NCI-H446 (cell line): ENCODE results near the gene LCTL.

Experiments
- DNase-seq, 2 experiments: peaks; one replicate each; lab custom pipeline; 2025; lab: John Stamatoyannopoulos, UW

The LCTL gene

DNA sequence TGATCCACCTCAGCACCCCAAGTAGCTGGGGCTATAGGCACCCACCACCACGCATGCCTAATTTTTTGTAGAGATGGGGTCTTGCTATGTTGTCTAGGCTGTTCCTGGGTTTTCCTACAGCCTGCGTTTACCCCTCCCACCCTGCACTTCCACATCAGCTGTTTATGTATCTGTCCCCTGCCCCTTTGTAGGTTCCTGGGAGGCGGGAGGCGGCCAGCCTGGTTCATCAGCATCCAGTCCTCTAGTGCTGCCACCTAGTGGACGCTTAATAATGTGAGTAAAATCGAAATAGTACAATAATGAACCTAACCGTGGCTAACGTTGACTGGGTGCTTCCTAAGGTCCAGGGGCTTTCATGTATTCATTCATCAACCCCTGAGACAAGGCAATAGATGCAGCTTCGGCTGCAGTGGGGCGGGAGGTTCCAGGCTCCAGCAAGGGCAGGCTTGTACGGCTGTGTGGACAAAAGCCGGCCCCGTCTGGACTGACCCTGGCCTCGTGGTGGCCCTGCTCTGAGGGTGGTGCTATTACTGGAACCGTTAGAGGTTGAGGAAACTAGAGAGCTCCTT, 1.2 kb upstream of the LCTL start:
- peak; percentile 69 to 82 for DNase-seq

GRCh38 chr15:66565141-66565641, 607 bp downstream of the LCTL start:
- no peak for DNase-seq

DNA sequence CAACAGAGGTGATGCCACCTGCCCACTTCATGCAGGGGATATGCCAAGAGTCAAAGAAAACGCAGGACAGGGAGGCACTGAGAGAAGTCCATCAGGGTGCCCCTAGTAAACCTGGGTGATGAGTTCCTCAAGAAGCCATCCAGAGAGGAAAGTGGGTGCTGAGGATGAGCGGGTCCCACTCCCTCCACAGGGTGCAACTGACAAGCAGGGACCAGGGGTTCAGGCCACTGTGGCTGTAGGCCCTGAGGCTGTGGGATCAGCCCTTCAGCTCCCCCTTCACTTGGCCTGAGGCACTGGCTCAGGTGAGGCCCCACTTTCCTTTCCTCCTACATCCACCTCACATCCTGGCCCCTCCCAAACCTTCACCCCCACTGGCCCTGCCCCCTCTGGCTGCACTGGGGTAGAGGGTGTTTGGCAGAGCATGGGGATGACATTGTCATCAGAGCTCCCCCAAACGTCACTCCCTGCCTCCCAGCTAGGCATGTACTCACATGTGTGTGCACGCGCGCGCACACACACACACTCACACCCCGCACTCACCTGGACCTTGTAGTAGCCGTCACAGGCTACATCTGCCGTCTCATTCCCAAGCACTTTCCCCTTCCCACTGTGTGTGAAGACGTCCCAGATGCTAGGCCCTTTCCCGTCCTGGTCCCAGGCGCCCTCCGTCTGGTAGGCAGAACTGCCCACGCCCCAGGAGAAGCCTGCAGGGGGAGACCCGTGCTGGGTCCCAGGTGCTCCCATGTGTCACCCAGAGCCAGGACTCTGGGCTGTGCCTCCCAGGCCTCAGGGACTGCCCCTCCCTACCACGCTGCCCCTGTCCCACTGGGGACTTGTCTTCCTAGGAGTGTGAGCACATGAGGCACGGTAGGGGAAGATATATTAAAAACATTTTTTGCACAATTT, 1.4 kb downstream of the LCTL start:
- no peak for DNase-seq

DNA sequence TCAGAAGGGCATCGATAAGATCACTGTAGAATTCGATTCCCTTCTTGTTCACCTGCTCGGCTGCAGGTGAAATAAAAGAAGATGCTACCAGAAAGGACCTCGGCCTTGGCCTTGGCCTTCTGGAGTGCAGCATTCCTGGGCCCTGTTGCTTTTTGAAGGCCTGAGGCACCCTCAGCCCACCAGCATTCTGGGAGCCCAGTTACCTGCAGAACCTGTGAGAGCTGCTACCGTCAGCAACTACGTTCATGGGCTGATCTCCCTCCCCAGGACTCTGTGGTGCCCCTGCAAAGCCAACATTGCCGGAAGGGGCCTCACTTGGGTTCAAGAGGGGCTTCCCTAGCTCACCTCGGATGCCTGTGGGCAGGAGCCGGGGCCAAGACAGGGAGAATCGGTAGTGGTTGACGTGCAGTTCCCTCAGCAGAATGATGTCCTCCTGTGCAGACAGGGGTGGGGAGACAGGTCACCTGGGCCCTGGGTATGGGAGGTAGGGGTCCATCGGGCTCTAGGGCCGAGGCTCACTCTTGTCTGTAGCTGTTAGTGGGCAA, 2.2 kb downstream of the LCTL start:
- DNase-seq: no peak

DNA sequence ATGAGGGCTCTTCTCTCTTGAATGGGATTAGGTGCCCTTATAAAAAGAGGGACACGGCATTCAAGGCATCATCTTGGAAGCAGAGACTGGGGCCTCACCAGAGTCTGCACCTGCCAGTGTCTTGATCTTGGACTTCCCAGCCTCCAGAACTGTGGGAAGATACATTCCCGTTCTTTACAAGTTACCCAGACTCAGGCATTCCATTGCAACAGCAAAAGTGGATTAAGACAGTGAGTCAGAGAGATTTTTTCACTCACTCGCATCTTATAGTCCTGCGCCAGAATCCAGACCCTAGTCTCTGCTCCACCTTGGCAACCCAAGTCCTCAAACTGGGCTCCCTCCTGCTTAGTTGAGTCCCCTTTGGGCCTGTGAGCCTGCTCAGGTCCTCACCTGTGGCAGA, 2.7 kb downstream of the LCTL start:
- no peak for DNase-seq

- DNase-seq: no peak
Measured at GRCh38 chr15:66560856-66561525, 4.8 kb downstream of the LCTL start.

GRCh38 chr15:66558271-66558670, 7.5 kb downstream of the LCTL start:
- DNase-seq: no peak

DNA sequence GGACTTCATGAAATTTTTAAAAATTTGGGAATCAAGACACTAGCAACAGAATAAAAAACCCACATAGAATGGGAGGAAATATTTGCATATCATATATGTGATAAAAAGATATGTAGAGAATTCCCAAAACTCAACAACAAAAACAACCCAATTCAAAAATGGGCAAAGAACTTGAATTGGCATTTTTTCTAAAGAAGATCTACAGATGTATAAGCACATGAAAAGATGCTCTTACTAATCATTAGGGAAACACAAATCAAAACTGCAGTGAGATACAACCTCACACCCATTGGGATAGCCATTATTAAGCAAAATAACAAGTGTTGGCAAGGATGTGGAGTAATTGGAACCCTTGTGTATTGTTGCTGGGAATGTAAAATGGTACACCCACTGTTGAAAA, 10.1 kb downstream of the LCTL start:
- no peak for DNase-seq

DNA sequence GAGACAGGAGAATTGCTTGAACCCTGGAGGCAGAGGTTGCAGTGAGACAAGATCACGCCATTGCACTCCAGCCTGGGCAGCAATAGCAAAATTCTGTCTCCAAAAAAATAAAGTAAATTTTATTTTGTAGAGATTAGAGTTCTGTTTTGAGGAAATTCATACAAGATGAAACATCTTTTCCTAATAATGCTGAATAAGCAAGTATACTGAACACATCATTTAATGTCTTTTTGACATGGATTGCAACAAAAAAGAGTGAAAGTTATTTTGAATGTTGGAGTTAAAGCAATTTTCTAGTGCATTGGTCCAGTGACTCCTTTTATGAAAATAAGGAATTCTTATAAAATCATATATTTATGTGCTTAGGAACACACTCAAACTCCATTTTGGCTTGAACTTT, 20.5 kb downstream of the LCTL start:
- no peak for DNase-seq

GRCh38 chr15:66542896-66543295, 22.9 kb downstream of the LCTL start:
- DNase-seq: no peak

DNA sequence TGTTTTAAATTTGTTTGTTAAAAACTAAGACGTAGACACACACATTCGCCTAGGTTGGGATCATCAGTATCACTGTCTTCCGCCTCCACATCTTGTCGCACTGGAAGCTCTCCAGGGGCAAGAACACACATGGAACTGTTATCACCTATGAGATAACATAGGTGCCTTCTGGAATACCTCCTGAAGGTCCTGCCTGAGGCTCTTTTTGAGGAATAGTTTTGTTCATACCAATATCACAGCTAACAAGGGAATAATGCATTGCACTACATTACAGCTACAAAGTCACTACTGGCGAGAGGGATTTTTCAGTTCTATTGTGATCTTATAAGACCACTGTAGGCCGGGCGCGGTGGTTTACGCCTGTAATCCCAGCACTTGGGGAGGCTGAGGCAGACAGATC, 30.7 kb downstream of the LCTL start:
- DNase-seq: no peak

DNA sequence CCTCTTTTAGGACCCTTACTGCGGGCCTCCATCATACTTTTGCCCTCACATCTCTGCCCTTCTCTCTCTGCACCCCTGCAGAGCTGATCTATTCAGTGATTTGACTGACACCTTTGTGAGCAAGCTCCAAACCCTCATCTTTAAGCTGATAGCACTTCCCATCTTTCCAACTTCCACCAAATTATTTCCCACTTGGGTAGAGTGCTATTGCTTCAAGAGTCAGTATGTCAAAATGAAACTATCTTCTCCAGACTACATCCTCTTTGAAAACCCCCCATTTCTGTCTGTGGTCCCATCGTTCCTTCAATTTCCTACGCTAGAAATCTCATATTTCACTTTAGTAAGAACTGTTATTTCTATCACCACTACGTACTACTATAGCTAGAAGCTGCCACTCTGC, 41.0 kb downstream of the LCTL start:
- no peak for DNase-seq

DNA sequence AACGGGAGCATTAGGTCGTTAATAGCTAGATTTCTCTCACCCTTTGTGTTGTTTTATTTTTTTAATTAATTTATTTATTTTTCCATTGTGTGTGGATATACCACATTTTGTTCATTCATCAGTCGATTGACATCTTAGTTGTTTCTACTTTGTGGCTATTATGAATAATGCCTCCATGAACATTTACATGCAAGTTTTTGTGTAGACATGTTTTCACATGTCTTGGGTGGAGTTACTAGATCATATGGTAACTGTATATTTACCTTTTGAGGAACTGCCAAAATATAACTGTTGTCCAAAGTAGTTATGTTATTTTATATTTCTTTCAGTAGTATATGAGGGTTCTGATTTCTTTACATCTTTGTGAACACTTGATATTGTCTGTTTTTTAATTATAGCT, 41.9 kb downstream of the LCTL start:
- no peak for DNase-seq

DNA sequence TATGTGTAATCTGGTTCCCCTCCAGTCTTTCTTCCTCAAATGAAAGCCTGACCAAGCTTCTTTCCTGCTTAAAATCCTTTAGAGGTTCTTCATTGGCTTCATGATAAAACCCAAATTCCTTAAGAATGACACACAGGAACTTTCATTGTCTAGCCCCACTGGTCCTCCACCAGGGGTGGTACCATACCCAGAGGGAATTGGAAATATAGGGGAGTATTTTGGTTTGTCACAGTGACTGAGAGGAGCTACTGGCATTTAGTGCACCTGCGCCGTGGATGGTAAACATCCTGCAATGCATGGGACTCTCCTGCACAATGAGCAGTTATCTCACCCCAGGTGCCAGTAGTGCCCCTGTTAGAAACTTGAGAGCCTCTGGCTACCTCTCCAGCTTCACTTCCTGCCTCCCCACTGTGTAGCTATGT, 49.9 kb downstream of the LCTL start:
- no peak for DNase-seq

DNA sequence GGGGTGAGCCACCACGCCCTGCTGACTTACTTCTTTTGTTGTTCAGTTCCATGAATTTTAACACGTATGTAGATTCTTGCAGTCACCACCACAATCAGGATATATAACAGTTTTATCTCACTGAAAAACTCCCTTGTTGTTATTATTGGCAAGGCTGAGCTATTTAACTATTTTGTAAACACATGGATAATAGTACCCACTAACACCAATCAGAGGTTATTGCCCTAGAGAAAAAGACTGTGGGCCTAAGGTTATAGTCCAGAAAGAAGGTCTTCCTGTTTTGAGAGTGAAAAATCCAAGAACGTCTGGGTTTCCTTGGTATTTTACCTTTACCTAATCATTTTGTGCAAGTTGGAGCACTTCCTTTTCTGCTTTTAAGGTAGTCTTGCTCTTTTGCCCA, 51.2 kb downstream of the LCTL start:
- no peak for DNase-seq

DNA sequence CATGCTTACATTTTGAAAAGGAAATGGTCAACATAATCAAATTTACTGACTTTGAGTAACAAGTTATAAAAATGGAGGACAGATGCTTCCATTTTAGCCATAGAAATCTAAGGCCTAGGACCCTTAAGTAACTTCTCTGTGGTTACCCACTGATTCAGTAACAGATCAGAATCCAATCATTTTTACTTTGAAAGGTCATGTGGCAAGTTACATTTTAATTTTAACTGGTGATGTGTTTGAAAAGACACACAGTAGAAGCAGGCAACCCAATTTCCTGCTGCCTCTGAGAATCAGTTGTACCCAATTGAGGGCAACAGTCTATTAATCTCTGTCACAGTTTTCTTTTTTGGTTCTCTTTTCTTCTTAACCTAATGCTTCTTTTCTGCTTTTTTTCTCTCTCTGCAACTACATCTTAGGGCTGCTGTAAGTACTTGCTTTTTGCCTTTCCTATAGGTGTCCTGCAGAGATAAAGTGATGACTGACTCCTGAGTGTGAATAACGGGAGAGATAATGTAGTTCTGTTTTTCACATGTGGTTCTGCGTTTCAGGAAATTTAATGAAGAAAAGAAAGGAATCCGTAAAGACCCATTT, 57.4 kb downstream of the LCTL start:
- DNase-seq: no peak

GRCh38 chr15:66505818-66506217, 60.0 kb downstream of the LCTL start:
- no peak for DNase-seq

GRCh38 chr15:66505430-66505811, 60.4 kb downstream of the LCTL start:
- no peak for DNase-seq

DNA sequence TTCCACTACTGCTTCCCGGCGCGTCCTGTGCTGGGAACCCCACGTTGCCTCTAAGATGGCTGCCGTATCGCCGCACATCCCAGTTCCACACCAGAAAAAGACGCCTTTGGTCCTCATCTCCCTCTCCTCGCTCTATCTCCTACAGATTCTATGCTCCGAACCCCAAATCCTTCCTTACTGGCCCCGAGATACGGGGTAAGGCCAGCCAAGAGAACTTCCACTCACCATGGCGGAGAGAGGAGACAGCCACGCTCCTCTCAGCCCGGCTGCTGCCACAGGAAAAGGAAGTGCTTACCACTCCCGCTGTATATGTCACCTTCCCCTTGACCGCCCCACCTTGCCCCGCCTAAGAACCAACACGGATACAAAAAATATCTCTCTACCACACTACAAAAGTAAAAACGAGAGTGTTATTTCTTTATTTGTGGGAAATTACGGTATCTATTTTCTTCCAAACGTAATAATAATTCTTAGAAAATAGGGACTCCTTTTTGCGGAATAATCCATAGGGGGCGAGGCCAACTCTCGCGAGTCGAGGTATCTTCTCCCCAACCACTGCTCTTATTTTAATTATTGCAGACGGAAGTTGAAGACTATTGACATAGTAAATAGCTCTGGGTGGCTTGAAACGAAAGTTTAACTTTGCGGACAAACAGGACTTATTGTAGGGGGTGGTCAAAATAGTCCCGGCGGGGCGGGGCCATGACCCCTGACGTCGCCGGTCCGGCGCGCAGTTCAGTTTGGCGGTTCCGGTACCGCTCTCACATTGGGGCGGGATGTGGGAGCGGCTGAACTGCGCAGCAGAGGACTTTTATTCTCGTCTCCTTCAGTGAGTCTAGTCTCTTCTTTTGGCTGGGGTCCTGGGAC, 61.0 kb downstream of the LCTL start, which contains the start of the genes RPL4 and ZWILCH:
TSS of gene RPL4 (minus strand) at position 293 of the 867 bp plus-strand sequence. CDS start at position 228, 65 bp downstream.
TSS of gene ZWILCH (plus strand) at position 764 of the 867 bp plus-strand sequence. CDS start at position 777, 13 bp downstream.
- peak; percentile 79 to 81 for DNase-seq

DNA sequence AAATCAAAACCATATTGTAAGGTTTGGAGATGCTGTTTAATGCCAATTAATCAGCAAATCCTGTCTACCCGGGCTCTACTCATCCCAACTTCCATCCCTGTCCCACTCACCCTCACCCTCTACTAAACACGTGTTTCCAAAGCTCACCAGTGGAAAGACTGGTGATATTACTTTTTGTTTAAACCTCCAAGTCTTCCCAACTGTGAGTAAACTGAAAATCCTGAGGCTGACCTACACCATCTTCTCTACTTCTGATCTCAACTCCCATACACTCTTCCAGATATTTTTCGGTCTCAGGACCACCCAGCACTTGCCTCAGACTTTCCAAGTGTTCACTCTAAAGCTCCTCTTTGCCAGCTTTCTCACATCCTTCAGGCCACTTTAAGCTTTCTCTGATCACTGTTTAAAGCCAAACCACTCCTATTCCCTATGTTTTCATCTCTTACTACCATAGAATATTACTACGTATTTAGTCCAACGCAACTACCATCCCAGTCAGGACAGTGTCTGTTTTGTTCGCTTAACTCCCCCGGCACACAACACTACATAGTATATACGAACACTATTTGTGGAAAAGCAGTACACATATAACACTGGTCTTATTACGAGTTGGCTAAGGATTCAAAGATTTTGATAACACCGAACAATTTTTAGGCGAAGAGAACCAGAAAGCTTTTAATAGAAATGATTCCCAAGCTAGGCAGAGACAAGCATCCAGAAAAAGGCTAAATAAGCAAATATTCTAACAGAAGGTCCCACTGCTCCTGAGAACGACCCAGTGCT, 61.8 kb downstream of the LCTL start:
- no peak for DNase-seq
